Measurements from ENCODE around the gene ETFB. TPM values are rescaled to one million over a fixed set of nuclear protein-coding genes. Genes with fewer than 3 reads are reported as not detected.

The ETFB gene
- total RNA-seq, 1 donor from 2014 or later, result 60.0 TPM

DNA sequence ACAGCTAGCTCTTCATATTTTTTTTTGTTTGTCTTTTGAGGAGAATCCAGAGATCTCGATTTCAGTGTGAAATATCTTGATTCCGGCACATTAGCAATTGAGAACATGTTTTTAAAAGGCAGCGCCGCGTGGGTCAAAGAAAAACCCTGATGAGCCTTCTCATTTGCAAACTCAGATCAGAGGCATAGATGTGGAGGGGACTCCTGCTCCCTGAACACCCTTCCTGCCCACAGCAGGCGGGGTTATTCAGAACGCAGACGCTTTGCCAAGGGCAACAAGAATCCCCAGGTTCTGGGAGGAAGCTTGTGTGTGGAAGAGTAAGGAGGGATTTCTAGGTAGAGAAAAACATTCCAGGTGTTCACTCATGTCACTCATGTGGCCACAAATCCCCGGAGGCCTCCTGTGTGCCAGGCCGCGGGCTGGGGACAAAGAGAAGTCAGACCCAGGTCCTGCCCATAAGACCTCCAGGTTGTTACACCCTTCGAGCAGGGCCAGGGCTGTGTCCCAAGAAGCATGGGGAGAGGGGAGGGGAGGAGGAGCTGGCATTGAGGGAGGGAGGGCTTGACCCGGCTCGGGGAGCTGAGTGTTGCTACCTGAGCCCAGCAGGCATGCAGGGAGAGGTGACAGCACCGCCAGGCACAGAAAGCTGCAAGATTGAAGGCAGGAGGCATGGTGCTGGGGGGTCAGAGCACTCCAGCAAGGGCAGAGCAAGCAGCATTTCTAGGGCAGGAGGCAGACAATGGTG, 70.6 kb downstream of the ETFB start:
- Mint-ChIP-seq H3K27me3 (ENCODE audit: low read depth) (peaks cover 45% of the 10 kb centered on the region), H3K4me3 (no peak overlapping the region), H3K36me3 (no peaks in the 10 kb centered on the region), H3K27ac (no peak overlapping the region), H3K9me3 (no peaks in the 10 kb centered on the region), H3K4me1 (peaks cover 6% of the 10 kb centered on the region)
- TF ChIP-seq, protein P1, sequence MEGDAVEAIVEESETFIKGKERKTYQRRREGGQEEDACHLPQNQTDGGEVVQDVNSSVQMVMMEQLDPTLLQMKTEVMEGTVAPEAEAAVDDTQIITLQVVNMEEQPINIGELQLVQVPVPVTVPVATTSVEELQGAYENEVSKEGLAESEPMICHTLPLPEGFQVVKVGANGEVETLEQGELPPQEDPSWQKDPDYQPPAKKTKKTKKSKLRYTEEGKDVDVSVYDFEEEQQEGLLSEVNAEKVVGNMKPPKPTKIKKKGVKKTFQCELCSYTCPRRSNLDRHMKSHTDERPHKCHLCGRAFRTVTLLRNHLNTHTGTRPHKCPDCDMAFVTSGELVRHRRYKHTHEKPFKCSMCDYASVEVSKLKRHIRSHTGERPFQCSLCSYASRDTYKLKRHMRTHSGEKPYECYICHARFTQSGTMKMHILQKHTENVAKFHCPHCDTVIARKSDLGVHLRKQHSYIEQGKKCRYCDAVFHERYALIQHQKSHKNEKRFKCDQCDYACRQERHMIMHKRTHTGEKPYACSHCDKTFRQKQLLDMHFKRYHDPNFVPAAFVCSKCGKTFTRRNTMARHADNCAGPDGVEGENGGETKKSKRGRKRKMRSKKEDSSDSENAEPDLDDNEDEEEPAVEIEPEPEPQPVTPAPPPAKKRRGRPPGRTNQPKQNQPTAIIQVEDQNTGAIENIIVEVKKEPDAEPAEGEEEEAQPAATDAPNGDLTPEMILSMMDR (IDR thresholded peaks at IDR 0.05; ENCODE audit: unreplicated experiment), result no peak
- DNase-seq (ENCODE audit: low spot score in 2 of 2, unreplicated experiment in 2 of 2), result no peak

Other genes starting within 250 kb of the ETFB start
- gene SIGLEC9, start 241.5 kb downstream of the ETFB start, total RNA-seq, result not detected in 3 replicates
- gene SIGLEC7, start 224.1 kb downstream of the ETFB start, total RNA-seq, result not detected in 3 replicates
- gene CD33, start 141.3 kb downstream of the ETFB start, total RNA-seq, result not detected in 3 replicates
- gene SIGLECL1, start 115.3 kb downstream of the ETFB start, total RNA-seq, result not detected in 3 replicates
- gene IGLON5, start 54.7 kb downstream of the ETFB start, total RNA-seq, result 24.9 to 25.9 TPM (median 25.1 TPM) in 3 replicates
- gene VSIG10L, start 24.2 kb downstream of the ETFB start, total RNA-seq, result 8.1 to 8.9 TPM (median 8.6 TPM) in 3 replicates
- gene CLDND2, start 2.6 kb upstream of the ETFB start, total RNA-seq, result 0.54 to 0.56 TPM in 2 of 3 replicates, not detected in the other
- not detected in 3 replicates for gene NKG7, start 6.3 kb upstream of the ETFB start, total RNA-seq
- gene LIM2, start 21.6 kb upstream of the ETFB start, total RNA-seq, result not detected in 3 replicates
- 0.50 to 1.0 TPM (median 0.94 TPM) in 3 replicates for gene C19orf84, start 24.2 kb upstream of the ETFB start, total RNA-seq
- not detected in 3 replicates for gene SIGLEC10, start 51.3 kb upstream of the ETFB start, total RNA-seq
- gene SIGLEC8, start 92.1 kb upstream of the ETFB start, total RNA-seq, result not detected in 3 replicates
- gene CEACAM18, start 112.2 kb upstream of the ETFB start, total RNA-seq, result not detected in 3 replicates
- not detected in 3 replicates for gene SIGLEC12, start 135.4 kb upstream of the ETFB start, total RNA-seq
- not detected in 3 replicates for gene SIGLEC6, start 165.3 kb upstream of the ETFB start, total RNA-seq
- gene ZNF175, start 204.9 kb upstream of the ETFB start, total RNA-seq, result 12.2 to 15.2 TPM (median 13.5 TPM) in 3 replicates